HG02798 (cell line): ENCODE measurements around the gene CCDC83.

Source experiments
- ATAC-seq: cut with Tn5 transposase; IDR thresholded peaks from one replicate; pipeline ENCODE4 v1.9.1; 2021; ENCODE audit warnings: mild to moderate bottlenecking; ENCODE audit not compliant: unreplicated experiment, poor library complexity

Gene CCDC83

GRCh38 chr11:85965202-85965601 lies 110.0 kb downstream of the CCDC83 start:
- no peak for ATAC-seq

- no peak for ATAC-seq
These were observed 112.3 kb downstream of the CCDC83 start for GRCh38 chr11:85967457-85967856.
